DMS153 (cell line): Measurements from ENCODE around the gene AKAP13.
"Not testable (repeated sequence)": the region's sequence is repeated elsewhere in the genome, so short reads cannot be mapped to it uniquely, and the experiment has no call there.

Source experiments
- DNase-seq: peaks from one replicate; lab custom pipeline; 2025; lab: John Stamatoyannopoulos, UW

Gene AKAP13

DNA sequence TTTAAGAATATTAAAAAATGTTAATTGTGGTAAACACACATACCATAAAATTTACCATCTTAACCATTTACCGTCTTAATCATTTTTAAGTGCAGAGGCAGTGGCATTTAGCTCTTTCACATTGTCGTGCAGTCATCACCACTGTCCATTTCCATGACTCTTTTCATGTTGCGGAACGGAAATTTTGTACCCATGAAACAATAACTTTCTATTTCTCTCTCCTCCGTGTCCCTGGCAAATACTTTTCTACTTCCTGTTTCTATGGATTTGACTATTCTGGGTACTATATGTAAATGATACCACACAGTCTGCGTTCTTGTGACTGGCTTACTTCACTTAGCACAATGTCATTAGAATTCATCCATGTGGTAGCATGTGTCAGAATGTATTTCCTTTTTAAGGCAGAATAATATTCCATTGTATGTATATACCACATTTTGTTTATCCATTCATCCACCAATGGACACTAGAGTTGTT, 27.9 kb downstream of the AKAP13 start:
- no peak for DNase-seq

DNA sequence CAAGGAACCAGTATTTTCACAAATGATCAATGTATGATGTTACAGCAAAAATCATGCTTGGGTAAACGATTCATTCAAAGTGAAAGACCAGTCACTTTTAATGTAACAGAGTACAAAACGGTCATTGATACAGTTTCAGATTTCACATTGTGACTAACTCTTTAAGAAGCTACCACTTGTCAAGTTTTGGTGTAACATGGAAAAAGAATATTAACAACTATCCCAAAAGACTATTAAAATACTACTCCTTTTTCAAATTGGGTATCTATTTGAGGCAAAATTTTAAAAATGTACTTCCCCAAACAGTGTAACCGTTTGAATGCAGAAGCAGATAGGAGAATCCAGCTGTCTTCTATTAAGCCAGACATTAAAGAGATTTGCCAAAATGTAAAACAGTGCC, 31.7 kb downstream of the AKAP13 start:
- DNase-seq = no peak

DNA sequence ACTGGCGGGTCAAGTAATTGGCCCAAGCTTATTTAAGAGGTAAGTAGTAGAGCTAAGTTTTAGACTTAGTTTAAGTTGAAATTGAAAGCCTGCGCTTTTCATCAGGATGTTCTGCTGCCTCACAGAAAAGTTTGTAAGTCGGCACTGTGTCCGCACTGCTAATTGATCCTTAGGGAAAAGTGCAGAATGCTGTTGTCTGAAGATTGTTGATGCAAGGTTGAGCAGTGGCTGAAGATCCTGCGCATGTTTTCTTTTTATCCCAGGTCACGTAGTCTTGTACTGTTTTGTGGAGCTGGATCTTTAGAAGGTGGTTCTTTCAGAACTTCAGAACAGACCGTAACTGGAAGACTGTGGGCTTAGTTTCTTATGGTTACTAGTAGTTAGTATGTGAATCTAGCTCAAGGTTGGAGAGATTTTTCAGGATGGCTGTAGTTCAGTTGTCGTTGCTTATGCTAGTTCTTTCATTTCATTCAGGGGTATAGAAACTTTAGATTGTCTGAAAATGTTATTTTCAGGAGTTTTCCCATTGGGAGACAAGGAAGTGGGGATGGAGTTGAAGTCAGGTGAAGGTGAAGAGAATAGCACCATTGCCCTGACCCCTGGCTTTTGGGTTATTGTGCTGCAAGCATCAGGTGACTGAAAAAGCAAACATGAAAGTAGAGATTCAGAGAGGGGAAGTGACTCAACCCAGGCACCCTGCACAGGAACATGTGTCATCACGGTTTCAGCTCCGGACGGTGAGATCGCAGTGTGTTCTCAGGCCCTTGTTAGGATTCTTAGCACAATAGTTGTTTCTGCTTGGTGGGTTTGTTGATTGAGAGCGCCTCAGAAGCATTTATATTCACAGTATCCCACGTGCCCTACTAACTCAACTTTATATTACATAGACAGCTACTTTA, 32.8 kb downstream of the AKAP13 start:
- peak; percentile 3 for DNase-seq

DNA sequence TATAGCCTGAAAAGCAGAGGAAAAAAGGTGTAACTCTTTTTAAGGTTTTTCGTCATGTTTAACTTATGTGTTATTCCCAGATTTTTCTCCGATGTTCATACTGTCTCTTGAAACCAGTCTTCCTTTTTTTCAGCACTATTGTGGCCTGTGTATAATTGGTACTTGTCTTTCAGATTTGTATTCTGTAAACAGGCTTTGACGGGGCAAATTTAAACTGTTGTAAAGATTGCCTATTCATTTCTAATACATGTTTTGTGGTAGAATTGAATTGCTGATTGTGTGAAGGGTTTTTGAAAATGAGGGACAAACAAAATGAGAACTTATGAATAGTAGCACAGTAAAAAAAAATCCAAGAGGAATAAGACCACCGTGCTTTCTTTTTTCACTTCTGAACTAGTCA, 33.6 kb downstream of the AKAP13 start:
- no peak for DNase-seq

DNA sequence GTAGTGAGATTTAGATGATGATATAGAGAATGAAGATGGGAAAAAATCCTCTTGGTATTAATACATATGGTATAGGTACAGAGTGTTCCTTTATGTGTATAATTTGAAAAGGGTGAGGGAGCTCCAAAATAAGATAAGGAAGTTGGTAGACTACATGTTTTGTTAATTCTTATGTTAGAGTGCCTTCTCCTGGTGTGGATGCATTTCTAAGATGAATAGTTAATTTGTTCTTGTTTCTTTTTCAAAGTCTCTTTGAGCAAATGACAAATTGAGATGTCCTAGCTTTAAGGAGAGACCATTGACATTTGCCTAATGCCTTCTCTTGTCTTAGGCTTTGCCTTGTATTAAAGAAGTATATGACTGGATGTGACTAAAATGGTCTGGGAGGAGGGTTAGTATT, 34.1 kb downstream of the AKAP13 start:
- peak; percentile 1 for DNase-seq

DNA sequence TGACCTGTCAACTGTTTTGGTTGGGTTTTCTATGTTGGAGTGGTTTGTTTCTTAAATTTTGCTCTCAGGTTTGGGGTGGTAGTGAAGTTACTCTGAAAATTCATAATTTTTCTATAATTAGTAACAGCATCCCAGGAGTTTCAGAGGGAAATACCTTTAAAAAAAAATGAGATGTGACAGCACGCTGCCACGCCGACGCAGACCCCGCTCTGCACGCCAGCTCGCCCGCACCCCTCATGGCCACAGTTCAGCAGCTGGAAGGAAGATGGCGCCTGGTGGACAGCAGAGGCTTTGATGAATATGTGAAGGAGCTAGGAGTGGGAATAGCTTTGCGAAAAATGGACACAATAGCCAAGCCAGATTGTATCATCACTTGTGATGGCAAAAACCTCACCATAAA, 34.6 kb downstream of the AKAP13 start:
- DNase-seq = no peak

DNA sequence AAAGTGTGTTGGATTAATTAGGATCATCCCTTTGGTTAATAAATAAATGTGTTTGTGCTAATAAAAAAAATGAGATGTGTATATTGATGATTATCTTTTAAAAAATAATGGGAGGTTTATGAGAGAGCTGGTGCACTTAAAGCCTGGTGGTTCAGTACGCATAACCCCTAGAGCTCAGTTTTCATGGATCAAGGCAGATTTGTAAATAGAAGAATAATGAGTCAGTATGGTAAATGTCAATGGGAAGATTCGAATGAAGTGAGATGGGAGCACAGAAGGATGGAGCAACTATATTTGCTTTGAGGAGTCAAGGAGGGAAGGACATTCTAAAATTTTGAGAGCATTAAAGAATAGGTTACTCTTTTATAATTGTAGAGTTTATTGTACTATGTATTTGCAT, 35.4 kb downstream of the AKAP13 start:
- no peak for DNase-seq

DNA sequence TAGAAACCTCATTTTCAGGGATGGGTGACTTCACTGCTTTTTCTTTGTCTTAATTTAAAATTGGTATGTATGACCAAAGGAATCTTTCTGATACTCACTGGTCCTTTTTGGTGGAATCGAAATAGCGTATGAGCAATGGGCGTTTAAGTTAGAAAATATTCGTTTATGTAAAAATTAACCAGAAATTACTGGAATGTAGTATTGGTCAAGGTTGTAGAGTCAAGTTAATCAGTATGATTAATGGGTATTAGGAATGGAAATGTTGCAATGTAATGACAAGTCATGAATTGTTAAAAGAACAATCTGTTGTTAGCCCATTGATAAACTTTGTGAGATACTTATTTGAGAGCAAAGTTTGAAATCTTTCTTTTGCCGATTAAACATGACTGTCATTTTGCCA, 36.9 kb downstream of the AKAP13 start:
- no peak for DNase-seq

DNA sequence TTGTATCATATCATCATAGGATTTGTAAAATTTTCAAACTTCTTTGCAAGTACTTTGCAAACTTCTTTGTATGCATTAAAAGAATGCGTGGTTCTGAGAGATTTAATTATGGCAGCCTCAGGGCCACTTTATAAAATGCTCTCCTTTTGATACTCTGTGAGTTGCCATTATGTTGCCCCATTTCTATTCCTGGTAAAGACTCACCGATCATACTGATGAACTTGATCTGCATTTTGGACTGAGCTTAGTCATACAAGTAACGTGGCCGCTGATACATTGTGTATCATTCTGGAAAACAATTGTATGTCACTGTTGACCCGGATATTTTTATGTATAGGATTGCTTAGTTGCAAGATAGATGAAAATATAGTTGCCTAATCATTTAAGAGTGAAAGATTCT, 38.8 kb downstream of the AKAP13 start:
- no peak for DNase-seq

DNA sequence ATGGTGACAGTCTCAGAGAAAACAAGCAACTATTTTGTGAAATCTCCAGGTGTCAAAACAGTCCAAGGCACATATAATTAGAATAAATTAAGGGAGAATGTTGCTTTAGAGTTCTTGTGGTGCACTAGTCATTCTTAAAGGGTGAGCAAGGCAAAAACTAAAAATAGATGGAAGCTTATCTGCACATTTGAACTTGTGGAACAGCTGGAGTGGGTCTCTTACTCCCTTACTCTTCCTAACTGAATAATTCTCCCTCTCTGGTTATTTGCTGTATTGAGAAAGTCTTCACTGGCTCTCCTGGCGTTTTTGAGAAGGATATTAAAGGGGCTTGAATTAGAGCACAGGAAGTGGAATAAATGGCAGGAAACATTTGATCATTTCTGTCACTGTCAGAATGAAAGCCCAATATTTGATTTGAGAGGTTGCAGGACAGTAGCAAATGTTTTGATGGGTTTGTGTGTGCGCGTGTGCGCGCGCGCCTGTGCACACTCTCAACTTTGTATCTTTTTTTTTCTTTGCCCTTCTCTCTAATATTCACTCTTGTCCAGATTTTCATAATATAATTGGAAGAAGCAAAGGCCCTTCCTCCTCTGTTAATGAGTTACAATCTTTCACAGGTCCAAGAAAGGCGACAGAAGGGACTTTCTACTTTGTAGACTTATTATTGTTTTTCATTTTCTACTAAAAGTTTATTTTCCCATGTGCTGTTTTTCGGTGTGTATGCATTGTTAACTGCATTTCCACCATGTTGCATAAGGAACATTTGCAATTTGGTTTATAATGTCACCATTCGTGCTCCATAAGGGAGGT, 40.9 kb downstream of the AKAP13 start:
- no peak for DNase-seq

DNA sequence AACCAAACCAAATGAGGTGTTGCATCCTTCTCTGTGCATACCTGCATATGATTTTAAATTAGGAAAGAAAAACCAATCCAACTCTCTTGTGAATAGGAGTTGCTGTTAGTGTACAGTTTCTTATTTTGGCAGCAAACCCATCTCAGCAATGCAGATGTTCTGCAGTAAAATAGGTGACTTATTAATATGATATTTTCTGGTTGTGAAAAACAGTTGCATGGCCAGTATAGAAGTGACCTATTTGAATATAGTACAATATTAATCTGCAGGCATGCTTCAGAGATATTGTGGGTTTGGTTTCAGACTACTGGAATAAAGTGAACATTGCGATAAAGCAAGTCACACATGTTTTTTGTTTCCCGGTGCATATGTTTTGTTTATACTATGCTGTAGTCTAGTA, 42.2 kb downstream of the AKAP13 start:
- DNase-seq = no peak

DNA sequence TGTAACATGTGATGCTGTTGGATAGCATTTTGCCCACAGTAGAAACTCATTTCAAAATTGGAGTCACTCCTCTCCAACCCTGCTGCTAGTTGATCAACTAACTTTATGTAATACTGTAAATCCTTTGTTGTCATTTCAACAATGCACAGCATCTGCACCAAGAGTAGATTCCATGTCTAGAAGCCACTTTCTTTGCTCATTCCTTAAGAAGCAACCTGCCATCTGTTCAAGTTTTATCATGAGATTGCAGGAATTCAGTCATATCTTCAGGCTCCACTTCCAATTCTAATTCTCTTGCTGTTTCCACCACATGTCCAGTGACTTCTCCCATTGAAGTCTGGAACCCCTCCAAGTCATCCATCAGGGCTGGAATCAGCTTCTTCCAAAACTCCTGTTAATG, 42.9 kb downstream of the AKAP13 start:
- no peak for DNase-seq

DNA sequence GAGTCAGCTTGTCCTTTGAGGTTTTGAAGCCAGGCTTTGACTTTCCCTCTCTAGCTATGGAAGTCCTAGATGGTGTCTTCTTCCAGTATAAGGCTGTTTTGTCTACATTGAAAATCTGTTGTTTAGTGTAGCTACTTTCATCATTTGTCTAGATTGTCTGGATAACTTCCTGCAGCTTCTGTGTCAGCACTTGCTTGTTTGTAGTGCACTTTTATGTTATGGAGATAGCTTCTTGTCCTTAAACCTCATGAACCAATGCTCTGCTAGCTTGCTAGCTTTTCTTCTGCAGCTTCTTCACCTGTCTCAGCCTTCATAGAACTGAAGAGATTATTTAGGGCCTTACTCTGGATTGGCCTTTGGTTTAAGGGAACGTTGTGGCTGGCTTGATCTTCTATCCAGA, 43.8 kb downstream of the AKAP13 start:
- DNase-seq = no peak

DNA sequence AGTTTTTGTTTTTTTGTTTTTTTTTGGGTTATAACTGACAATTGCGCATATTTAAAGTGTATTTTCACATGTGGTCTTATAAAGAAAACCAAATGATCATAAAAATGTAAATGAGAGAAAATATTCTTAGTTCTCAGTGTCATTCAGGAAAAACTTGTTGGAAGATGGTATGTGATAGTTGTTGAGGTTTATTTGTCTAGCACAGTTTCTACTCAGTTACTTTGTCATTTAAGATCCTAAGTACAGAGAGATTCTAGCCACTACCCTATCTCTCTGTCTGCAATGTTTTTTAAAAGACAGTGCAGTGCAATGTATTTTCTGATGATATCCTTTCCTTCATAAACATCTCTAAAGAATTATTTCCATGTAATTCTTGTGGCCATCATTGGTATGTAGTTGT, 46.1 kb downstream of the AKAP13 start:
- no peak for DNase-seq

DNA sequence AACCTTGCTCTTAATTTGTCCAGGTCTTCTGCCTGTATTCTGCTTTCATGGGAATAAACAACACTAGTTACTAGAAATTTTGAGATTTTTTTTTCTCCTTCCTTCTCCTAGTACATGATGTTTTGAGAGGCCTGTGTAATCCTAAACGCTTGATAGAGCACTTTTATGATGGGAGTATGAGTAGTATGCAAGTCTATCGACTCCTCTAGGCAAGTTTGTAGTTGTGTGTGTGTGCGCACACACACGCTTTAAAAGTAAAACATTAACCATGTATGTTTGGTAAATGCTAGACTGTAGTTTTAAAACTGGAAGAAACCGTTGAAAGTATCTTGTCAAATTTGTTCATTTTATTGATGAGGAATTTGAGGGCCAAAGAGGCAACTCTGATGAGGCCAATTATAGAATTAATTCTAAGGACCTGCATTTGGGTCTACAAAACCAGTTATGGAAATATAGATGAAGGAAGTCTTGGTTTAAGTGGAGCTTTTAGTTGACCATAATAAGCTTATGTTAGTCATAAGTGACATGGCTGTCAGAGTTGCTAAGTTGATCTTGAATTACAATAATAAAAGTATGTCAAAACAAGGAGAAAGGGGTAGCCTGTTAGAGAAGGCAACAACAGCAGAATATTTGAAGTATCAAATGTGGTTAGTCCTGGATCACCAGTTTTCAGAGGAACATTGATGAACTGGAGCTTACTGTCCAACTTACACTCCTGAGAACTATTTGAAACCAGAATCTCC, 47.1 kb downstream of the AKAP13 start:
- DNase-seq = no peak

DNA sequence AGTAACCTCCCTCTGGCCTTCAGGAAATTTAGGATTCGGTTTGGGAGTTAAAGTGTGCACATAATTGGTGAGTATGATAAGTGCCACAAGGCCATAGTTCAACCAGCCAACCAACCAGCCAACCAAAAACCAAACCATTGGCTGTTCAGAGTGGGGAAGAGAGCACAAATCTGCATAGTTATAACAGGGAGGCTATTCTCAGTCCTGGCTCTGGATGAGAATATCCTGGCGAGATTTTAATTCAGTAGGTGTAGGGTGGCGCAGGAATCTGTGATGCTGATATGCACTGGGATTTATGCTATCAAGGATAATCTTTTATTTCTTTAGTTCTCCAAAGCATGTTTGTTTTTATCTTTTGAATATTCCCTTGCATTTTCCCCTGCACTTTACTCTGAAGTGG, 49.1 kb downstream of the AKAP13 start:
- no peak for DNase-seq

DNA sequence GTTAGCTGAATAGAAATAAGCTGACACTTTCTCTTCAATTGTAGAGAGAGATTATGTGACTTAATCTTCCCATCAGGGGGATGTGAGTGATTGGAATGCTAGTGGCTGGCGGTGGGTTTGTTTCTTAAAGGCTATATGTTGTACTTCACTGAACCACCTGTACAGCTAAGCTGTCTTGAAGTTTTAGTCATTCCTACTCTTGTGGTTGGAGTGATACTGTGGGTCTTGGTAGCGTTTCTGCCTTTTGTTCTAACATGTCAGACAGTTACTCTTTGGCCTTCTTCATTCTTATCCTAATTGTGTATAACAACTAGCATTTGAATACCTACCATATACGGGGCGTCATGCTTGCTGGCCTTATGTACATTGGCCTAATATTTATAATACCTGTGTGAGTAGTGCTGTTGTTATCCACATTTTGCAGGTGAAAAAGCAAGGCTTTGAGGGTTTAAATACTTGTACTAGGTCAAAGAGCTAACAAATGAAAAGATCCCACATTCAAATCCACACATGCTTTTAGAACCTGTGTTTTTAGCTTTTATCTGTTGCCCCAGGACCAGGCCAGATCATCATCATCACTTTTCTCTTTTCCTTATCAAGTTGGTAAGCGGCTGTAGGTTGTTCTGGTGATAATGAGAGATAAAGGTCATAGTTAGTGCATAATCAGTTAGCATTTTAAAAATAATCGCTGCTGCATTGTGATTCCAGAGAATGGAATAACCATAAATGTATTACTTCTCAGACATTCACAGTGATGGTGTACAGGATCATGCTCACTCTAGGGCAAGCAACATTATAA, 50.2 kb downstream of the AKAP13 start:
- DNase-seq = no peak

DNA sequence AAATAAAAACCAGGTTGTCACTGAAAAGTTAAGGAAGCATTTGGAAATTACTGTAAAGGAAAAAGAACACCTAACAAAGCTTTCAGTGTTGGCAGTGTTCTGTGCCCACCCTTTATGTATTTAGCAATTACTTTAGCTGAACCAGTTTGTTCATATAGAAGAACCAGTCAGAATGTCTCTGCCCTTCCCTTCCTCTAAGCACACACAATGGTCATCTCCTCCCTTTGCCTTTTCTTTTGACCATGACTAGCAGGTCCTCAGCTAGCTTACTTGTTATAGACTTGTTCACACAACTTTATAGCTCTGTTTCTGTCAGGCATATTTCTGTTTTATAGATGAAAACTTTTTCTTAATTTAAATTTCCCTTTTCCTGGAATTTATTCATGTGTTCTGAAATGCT, 59.6 kb downstream of the AKAP13 start:
- no peak for DNase-seq

DNA sequence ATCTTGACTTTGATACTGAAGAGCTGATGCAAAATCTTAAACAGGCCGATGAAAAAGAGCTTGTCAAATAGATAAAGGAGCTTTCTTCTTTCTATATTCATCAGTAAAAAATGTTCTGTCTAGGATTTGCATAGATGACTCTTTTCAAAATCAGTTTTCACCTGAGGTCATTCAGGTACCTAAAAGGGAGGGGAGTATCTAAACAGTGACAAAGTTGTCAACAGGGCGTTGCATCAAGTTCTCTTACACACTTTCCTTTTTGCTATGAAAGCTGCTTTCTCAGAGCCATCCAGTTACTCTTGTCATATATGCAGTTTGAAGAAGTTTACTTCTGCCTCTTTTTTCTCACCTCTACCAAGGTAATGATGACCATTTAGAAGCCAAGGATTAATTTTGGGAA, 60.0 kb downstream of the AKAP13 start:
- DNase-seq = no peak

DNA sequence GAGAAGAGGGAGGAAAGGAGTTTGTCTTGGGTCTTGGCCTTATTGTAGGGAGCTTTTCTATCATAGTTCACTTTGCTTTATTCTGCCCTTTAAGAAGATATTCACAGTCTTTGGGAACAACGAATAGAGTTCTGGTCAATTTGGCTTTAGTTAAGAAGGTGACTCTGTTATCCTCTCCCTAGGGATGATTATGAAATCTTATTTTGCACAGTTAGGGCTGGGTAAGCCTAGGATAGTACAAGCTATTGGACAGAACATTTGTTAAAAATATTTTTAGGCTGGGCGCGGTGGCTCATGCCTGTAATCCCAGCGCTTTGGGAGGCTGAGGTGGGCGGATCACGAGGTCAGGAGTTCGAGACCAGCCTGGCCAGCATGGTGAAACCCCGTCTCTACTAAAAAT, 61.5 kb downstream of the AKAP13 start:
- DNase-seq = not testable (repeated sequence)

DNA sequence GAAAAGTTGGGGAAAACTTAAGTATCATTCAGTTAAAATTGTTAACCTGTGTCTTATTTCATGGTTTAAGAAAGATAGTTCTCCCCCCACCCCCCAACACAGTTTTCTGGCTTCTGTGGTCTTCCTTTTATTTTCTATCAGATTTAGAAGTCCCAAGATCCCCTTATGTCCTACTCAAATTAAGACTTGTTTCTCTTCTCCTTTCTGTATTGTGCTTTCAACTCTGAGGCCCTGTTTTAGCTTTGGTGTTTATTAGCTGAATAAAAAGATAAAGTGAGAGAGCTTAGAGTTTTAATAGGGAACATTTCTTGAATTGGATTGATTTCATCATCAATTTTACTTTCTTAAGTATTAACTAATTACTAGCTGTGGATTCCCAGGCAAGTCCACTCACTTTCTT, 62.6 kb downstream of the AKAP13 start:
- DNase-seq = no peak
